GM12864 (cell line): ENCODE measurements around the gene FLOT2.
A peak's percentile ranks its signal among the peaks of the same experiment; 100 is the strongest.

ENCODE experiments used
- DNase-seq: peaks from one replicate; pipeline ENCODE4 v3.0.0-alpha.2; 2011; ENCODE audit warnings: low read depth
- H3K4me3 ChIP-seq: 2 replicates; pipeline ENCODE4 v1.5.1; 2011; ENCODE audit warnings: mild to moderate bottlenecking, low read depth, low read length, control low read depth
- CTCF ChIP-seq: IDR thresholded peaks from 2 replicates; pipeline ENCODE4 v1.5.1; 2011; ENCODE audit warnings: low read depth, mild to moderate bottlenecking, moderate library complexity, low read length, control low read depth, inconsistent platforms; ENCODE audit errors: missing control alignments

Gene FLOT2

GRCh38 chr17:28896884-28897768 lies at the start of gene FLOT2:
Gene FLOT2 (minus strand): TSS chr17:28897733. CDS start chr17:28897574, 159 bp downstream.
- peak within 1 kb of the TSS; percentile 63 for H3K4me3 ChIP-seq
- TF ChIP-seq CTCF, result no peak
- DNase-seq, result no peak

GRCh38 chr17:28946239-28946638 lies 48.7 kb upstream of the FLOT2 start:
- H3K4me3 ChIP-seq, result no peak overlapping the region
- no peak for DNase-seq
- no peak for TF ChIP-seq CTCF

GRCh38 chr17:28944862-28945741 lies 47.6 kb upstream of the FLOT2 start:
- peak overlapping the region; percentile 11; the same call in 1 of the 2 replicates for H3K4me3 ChIP-seq
- DNase-seq, result no peak
- no peak for TF ChIP-seq CTCF

- no peak overlapping the region for H3K4me3 ChIP-seq
- no peak for TF ChIP-seq CTCF
- no peak for DNase-seq
These were observed 46.8 kb upstream of the FLOT2 start for GRCh38 chr17:28944343-28944742.

GRCh38 chr17:28942925-28943324 lies 45.4 kb upstream of the FLOT2 start:
- H3K4me3 ChIP-seq, result no peak overlapping the region
- TF ChIP-seq CTCF, result no peak
- DNase-seq, result no peak

GRCh38 chr17:28941251-28941650 lies 43.7 kb upstream of the FLOT2 start:
- no peak for DNase-seq
- no peak for TF ChIP-seq CTCF
- H3K4me3 ChIP-seq, result no peak overlapping the region
